Measurements from ENCODE around the gene CFAP206.
A peak's percentile ranks its signal among the peaks of the same experiment; 100 is the strongest.
"Not testable (repeated sequence)": the region's sequence is repeated elsewhere in the genome, so short reads cannot be mapped to it uniquely, and the experiment has no call there.

CFAP206 gene

DNA sequence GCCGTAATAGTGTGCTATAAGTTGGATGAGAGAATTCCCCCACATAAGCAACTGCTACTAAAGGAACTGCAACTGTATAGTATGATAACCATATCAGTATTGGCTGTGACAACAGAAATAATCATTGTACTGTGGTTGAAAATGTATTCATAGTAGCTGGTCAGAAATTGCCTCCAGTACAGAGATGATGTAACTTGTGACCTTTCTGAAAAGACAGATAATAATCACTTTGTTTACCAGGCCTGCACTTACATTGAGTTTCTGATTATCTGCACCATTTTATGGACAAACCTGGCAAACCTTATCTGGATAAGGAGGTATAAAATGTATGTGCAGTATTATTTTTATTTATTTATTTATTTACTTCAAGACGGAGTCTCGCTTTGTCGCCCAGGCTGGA is 19.0 kb downstream of the CFAP206 start:
- no peak for DNase-seq

DNA sequence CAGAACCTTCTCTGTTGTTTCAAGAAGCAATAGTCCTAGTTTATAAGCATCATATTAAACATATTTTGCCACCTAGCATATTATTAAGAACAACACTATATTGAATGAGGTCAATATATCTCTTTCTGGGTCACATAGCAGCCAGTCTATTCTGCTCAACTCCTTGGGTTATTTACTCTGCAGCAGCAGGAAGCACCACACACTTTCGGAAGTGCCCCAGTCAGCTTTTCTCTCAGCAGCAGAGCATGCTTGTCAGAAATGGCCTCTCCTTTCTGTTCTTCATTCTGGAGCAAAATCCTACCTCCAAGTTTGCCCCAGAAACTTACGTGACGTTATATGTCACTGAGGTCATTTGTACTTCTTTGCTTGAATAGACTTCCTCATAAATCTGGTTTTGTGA is 22.7 kb downstream of the CFAP206 start:
- DNase-seq = no peak

DNA sequence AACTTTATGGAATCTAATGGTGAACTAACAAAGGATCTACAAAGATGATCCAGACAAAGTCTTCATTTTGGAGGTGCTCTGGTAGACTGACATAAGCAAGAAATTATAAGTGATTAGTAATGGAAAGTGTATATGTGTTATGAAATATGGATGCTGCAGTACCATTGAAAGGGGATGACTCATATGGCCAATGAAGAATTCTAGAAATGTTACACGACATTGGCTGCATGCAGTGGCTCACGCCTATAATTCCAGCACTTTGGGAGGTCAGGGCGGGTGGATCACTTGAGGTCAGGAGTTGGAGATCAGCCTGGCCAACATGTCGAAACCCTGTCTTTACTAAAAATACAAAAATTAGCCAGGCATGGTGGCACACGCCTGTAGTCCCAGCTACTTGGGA is 23.5 kb downstream of the CFAP206 start:
- no peak for DNase-seq

DNA sequence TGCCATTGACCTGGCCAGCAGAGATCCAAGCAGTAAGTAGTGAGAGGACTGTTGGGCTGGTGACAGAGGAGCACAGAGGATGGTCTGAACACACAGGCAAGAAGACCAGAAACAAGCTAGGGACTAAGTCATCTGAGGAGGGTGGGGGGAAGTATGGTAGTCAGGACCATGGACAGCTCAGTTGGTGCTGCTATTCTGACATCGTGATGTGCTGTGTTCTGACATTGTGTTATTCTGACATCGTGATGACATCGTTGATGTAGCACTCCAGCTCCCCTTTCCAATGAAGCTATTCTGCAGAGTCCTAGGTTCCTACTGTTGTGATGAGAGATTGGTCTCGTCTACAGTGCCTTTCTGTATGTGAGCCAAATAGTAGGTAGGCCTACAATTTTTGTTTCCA is 28.7 kb downstream of the CFAP206 start:
- peak; percentile 43 for DNase-seq

DNA sequence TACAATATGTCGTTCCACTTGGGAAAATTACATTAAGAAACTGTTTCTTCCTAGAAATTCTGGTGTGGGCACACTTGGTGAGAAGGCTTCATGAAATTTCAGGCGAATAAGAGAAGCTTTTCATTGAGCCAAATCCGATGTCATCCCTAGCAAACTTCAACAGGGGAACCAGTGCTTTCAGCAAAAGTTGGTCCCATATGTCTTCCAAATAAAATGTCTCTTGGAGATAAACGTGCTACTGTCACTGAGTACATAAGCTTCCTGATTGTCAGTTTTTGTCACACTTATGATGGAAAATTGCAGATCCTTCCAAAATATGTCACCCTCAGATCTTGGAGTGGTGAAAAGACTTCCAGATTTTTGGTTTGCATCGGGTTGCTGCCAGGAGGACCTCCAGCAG is 33.9 kb downstream of the CFAP206 start:
- DNase-seq = no peak

DNA sequence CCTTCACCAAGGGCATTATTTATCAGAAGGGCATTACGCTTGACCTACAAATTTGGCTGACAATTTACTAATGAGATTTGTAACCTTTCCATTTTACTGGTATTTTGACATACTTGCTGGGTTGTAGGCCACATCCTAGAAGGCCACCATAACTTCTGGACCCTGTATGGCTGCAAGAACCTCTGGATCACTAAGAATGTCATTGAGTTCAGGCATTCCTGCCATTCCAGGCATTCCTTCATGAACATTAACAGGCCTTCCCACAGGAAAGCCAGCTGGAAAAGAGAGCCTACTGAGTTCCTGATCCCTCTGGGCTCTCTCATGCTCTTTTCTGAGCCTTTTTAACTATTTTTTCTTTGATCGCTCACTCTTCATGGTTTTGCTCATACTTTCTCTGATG is 36.6 kb downstream of the CFAP206 start:
- DNase-seq = no peak

DNA sequence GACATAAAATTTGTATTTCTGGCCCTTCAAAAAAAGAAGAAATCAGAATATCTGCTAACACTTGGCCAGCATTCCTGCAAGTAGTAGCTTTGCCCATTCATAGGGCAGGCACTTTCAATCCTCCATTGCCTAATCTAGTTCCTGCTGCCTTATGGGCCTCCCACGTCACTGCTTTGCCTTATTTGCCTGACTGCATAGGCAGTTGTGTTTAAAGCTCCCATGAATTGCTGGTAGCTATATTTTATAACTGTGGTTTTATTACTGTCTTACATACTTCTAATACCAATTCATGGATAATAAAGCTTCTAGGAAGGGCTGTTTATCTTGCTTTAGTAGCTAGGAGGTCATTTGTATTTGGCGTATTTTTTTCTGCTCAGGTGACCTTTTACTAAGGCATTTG is 57.3 kb downstream of the CFAP206 start:
- no peak for DNase-seq

DNA sequence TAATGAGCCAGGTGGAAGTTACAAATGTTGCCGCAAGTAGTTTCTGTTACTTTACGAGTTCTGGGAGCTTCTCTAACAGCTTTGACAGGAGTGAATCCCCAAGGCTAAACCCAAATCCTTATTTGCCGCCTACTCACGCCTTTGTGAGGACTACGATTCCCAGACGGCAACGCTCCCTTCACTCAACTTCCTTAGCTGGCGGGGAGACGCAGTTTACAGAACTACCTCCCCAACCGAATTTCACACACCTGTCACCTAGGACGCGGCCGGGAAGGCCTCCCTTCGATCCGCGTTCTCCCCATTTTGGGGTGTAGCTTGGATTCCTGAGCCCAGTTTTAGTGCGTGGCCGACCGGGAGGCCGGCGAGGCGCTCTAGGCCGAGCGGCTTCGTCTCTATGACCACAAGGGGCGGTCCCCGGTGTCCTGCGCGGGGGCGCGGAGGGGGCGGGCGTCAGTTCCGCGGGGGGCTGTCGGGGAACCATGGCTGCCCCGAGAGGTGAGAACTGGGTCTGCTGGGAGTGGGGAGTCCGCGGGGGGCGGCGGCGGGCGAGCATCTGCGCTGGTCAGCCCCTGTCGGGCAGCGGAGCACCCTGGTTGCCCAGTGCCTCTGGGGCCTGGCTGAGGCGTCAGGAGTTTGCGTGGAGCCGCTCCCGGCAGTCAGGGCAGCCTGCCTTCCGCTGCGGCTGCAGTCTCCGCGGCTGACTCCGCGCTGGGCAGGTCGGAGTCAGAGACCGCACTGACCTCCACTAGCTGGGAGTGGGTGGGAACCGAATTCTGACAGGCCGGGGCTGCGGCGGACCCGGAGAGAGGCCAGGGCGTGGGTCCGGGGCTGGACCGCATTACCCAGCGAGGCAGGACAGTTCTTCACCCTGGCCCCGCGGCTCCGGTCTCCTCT is 65.0 kb downstream of the CFAP206 start, which contains the start of gene SLC35A1:
TSS of gene SLC35A1 (plus strand) at position 450 of the 894 bp plus-strand sequence. CDS start at position 480, 30 bp downstream.
- peak; percentile 87 for DNase-seq

DNA sequence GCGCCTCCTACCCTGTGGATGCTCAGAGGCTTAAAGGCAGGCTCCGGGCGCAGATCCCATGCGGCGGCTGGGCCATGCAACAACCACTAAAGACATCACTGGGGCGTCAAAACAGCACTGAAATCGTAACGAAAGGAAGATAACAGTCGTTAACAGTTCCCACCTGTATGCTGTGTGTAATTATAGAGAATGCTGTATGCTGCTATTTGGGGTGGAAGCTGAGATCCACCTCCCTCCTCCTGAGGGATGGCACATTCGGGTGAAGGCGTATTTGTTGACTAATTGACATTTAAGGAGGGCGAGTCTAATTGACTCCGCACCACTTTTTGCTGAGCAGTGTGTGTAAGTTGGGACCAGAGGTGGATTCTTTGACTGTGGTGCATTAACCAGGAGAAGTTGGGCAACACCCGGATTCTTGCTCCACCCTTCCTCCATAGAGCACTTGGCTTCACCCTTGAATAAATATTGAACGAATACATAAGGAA is 65.7 kb downstream of the CFAP206 start:
- no peak for DNase-seq

DNA sequence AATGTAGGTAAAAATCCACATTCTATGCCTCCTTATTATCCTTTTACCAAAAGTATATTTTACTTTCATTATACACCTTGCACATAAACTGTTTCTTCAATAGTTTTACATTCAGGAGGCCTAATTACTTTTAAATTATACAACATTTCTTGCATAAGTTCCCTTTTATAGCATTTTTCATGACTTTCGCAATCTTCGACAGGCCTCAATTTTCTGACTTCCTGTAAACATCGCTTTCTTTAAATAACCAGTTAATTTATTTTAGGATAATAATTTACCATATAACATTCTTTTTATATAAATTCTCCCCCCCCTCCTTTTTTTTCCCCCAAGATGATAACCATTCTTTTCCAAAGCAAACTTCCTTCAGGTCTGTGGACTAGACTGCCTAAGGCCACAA is 74.2 kb downstream of the CFAP206 start:
- no peak for DNase-seq

DNA sequence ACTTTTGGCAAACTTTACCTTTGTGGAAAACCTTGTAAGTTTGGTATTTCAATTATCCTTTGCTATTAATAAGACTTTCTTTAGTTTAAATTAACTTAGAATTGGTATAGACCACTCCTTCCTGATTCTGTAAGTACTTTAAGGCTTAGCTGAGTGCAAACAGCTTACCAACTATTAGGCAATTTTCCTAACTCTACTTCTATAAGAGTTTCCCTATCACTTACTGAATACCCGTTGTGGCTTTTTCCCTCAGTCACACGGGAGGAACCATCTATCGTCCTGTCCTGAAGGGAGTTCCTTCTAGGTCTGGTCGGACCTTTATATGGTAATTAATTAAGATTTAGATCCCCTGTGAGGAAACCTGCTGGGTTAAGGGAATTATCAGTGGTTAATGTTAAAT is 74.6 kb downstream of the CFAP206 start:
- no peak for DNase-seq

DNA sequence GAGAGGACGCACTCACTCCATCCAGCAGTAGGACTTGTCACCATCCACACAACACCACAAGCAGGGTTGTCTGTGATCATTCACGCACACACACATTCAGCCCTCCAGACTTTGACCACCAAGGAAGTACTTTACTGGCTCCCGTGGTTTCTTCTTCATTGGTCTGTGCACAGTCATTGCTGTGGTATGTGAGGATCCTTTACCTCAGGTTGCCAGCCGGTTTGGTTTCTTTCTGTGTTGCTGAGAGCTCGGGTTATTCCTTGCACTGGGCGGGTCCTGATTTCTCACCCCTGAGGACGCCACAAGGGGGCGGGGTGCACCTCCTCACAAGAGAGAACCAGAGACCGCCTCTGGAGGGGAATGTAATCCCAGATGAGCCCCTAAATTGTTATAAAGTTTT is 76.2 kb downstream of the CFAP206 start:
- DNase-seq = peak; percentile 10

DNA sequence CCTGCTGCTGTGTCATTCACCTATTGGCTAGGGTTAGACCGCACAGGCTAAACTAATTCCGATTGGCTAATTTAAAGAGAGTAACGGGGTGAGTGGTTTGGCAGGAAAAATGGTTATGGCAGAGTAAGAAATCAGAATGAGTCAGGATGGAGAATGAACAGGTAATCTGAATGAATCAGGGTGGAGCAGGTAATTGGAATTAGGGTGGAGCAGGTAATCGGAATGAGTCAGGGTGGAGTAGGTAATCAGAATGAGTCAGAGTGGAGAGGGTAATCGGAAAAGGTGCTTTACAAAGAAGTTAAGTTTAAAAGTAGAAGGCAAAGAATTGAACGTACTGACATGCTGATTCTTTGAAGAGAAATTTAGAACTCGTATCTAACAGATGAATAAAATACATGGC is 76.7 kb downstream of the CFAP206 start:
- no peak for DNase-seq

DNA sequence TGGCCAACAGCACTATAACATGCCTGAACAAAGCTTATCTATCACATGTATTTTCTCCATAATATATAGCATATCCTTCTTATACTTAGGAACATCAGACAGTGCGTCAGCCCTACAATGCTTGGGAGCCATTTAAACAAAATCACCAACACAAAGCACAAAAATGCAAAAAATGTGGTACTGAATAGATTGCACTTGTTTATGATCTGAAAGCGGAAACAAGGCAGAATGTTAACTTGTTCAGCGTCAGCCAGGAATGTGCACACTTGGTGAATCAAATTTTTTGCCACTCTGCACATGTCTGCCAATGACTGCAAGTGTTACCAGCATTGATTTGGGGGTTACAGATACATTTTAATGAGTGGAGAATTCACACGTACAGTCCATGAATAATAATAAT is 79.8 kb downstream of the CFAP206 start:
- DNase-seq = no peak

DNA sequence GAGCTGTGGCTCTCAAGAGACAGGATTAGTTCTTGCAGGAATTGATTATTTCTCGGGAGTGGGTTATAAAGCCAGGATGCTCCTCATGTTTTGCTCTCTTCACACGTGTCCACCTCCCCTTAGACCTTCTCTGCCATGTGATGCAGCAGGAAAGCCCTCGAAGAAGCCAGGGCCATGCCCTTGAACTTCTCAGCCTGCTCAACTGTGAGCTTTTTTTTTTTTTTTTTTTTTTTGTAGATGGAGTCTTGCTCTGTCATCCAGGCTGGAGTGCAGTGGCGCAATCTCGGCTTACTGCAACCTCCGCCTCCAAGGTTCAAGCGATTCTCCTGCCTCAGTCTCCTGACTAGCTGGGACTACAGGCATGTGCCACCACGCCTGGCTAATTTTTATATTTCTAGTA is 81.6 kb downstream of the CFAP206 start:
- not testable (repeated sequence) for DNase-seq

DNA sequence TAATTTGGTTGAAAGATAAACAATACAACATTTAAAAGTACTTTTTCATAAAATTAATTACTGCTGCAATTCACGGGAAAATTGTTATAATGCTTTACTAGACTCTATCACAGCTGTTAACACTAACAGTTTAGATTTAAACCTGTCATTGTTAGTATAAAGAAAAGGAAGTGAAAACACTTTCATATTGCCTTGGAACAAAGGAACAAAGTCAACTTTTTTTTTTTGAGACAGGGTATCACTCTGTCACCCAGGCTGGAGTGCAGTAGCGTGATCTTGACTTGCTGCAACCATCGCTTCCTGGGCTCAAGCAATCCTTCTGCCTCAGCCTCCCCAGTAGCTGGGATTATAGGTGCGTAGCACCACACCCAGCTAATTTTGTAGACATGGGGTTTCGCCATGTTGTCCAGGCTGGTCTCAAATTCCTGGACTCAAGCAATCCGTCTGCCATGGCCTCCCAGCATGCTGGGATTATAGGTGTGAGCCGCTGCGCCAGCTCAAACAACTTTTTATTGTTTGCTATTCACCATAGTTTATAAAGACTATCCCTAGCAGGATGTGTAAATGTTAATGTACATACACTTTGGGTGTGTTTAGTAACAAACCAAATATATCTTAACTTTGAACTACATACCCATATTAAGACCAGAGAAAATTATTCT is 87.1 kb downstream of the CFAP206 start:
- no peak for DNase-seq

DNA sequence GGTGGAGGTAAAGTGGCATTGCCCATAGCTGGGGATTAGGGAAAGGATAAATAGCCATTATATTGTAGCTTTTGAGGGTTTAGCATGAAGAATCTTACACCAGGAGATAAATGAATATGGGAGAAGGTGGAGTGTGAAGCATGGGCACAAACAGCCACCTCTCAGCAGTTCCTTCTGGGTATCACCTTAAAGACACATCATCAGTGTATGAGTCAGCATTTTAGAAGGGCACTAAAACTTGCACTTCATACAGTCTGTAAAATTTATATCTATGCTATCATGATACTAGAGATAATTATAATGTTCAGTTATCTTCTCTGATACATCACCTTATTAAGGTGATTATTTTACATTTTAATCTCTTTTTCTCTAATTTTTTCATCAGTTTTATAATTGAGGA is 90.3 kb downstream of the CFAP206 start:
- no peak for DNase-seq

DNA sequence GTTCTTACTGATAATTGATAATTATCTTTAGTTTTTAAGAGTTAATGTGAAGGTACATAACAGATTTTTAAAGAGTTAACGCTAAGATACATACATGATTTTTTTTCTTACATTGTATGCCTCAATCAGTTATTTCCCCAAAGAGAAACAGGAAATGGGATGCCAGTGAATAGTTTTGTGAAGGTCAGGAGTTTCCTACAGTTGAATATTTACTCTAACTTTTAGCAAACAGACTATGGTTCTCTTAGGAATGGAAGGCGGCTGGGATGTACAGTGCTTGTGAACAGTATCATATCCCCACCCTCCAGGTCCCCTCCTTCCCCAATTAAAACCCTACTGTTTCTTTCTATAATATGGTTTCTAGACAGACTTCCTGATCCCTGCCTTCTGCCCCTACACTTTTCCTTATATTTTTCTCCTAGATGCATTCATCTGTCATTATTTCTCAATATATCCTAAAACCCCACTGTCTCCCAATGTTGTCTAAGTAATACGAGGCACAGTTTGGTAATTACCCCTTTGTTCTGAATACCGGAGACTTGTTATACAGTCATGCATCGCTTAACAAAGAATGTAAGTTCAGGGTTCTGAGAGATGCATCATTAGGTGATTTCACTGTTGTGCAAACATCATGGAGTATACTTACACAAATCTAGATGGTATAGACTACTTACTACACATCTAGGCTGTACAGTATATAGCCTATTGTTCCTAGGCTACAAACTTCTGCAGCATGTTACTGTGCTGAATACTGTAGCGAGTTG is 94.2 kb downstream of the CFAP206 start:
- DNase-seq = no peak

DNA sequence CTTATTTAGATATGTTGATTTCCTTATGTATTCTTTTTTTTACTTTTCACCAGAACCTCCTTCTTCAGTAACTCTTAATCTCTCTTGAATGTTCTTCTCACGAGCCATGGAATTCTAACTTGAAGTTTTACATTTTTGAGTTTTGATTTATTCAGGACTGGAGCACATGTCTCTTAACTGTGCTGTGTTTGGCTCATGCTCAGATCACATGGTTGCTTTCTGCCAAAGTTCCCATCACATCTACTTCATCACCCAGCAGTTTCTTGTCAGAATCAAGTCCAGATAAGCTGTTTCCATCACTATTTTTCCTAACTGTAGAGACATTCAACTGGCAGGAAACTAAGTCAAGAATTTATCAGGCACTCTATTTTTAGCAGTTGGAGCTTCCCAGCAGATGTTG is 96.7 kb downstream of the CFAP206 start:
- no peak for DNase-seq

All from CD4-positive, alpha-beta T cell treated with Interleukin-10 for 1 hour (primary cell).